Activated CD4-positive, alpha-beta T cell treated with anti-CD3 and anti-CD28 coated beads, Interleukin-2, amount 50 U/mL, for 24 hours (primary cell): ENCODE results near the gene HOXD10.

Experiments
- DNase-seq, 2 donors: peaks; one replicate each; pipeline ENCODE4 v3.0.0-alpha.2; 2020; ENCODE audit warnings: low read depth in 1 of 2, low spot score in 1 of 2

The HOXD10 gene

DNA sequence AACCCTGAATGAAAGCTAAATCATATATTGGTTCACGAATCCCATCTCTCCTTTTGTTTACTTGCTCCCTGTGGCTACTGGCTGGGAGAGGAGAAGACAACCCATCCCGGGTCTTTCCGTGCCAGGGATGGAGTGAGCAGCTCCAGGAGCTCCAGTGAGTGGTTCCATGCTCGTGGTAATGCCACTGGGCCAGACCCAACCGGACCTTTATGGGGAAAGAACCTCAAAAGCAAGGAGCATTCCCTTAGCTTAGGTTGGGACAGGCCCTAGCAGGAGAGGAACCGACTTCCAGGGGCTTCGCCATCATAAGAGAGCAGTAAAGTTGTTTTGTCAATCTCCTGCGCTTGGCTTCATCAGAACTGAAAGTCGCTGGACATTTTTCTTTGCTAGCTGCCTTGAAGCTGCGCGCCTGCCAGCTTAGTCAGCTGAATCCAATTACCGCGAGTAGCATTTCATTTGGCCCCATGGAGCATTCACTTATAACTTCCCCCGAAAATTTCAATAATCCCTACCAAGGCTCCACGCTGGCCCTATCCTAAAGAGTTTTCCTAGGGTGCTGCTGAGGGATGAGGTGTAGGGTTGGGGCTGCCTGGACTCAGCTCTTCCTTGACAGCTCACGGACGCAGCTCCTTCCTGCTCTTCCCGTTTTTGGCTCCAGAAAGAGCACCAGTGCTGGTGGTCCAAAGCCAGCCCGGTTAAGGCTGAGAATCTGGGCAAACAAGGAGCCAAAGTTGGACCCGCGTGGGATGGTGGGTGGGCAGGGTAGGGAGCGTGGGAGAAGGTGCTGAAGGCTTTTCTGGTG is 45.4 kb downstream of the HOXD10 start:
- DNase-seq: no peak

DNA sequence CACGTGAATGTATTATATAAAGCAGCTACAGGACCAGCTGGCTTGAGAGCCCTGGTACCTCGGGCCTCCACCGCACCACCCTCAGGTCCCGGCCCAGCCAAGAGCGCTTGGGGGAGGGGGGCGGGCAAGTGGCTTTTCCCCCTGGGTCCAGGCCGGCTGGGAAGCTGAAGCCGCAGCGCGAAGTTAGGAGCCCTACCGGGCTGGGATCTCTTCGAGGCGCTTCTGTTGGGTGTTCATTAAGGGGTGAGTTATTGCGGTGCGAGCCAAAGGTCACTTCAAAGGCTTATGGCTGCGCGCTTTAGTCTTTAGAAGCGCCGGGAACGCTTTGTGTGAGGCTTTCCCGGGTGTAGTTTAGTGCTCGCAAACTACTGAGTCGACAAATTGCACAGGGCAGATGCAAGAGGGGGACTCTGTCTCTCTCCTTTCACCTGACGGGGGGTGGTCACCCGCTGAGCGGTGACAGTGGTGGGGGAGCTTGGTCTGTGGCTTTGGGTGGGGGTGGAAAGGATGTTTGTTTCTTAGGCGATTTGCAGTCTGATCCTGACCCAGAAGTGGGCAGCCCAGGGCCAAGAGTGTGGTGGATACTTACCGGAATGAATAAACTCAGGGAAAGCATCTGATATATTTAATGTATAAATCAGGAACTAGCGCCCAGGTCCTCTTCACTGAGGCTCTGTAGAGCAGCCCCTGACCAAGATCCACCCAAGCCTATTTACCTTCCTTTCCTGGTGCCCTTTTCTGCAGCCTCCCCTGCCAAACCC is 46.5 kb downstream of the HOXD10 start:
- DNase-seq: no peak

DNA sequence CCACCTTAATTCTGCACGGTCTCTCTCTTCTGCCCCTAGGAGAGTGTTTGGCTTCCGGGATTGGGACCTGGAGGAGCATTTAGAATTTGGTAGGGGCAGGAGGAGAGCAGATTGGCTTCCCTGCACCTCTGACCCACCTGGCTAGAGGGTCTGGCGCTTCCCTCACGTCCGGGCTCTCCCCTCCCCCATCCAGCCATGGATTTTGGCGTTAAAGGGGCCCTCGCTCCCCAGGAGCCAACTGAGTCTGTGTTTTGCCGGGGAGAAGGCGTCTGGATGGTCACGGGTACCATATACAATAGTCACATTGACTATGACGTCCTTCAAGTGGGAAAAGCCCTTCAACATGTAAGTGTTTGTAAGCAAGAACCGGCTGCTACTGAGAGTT is 47.1 kb downstream of the HOXD10 start:
- no peak for DNase-seq

DNA sequence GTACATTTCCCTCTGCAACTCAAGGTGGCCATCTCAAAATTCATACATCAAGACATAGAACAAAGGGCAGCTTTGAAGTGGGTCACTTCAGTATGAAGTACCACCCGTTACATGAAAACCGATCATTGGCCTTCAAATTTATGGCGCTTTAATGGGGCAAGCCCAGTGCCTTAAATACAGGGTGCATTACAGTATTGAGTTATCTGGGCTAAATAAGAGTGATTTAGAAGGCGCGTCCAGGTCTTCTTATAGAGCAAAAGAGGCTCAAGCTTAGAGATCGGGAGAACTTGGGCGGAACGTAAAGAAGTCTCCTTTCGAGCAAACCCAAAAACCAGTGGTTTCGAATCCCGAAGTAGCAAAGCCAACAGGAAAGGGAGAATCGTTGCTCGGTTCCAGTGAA is 47.6 kb downstream of the HOXD10 start:
- no peak for DNase-seq

DNA sequence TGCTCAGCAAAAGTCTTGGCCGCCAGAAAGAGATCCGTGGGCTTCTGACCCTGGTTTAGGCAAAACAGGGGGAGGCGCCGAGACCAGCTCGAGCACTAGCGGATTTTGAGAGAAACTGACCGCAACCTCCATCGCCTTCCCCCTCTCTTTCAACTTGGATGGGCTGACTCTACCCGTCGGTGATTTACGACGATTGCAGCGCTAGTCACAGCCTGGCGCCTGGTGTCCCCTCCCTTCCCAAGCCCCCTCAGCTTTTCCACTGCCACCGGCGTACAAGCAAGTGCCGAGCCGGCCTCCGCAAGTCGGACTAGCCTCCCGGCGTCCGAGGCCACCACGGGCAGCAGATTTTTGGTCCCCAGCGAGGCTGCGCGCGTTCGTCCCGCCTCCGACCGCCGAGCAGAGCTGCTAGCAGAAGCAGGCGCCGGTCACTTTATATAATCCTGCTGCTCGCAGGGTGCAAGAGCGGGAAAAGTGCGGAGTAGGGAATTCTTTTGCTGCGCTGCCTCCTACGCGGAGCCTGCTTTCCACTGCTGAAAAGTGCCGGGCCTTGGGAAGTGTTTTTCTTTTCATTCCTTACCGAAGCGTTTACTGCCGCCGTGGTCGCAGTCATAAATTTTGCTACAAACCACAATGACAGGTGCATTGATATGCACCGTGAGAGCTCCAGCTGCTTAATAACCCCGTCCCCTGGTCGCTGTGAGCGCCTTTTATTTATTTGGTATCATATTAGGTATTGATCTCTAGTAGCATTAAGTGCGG is 48.2 kb downstream of the HOXD10 start:
- DNase-seq: no peak

DNA sequence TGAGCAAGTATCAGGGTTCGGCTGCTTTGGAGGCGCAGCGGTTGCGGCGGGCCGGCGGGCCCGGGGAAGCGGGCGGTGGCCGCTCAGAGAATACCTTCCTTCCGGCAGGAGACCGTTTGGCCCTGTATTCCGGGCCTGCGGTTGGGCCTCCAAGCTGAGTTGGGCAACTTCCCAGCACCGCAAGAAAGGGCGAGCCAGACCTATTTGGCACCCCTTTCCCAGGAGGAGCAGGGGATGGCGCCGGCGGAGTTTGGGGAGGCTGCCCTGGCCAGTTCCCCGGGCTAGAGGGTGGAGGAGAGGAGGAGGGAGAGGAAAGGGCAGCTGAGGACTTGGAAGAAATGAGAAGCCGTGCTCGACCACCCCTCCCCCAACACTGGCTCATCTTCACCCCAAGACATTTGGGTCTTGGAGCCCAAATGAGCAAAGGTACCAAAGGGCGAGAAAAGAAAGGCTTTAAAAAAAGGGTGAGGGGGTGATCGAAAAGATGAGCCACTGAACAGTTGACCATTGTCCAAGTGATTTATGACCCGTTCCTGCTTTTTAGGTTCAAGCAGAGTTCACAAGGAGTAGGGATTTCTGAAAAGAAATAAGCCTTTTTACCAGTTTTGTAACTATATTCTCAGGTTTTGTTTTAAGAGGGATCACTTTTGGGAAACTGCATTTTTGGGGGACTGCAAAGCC is 48.9 kb downstream of the HOXD10 start:
- DNase-seq: no peak

DNA sequence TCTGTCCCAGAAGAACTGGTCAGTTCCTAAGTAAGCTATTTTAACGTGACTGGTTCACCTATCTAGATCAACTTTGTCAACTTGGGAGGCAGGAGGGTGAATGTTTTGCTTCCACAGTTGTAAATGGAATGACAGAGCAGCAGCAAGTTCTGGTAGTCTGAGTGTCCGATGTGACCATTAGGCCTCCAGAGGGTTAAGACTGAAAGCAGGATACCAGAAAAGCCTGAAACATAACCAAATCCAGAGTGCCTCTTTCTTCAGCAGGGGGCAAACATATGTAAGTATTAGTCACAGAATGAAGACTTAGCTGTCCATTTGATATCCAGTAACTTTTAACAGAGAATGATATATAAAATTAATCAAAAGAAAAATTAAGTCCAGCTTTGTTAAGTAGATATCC is 49.7 kb downstream of the HOXD10 start:
- no peak for DNase-seq

DNA sequence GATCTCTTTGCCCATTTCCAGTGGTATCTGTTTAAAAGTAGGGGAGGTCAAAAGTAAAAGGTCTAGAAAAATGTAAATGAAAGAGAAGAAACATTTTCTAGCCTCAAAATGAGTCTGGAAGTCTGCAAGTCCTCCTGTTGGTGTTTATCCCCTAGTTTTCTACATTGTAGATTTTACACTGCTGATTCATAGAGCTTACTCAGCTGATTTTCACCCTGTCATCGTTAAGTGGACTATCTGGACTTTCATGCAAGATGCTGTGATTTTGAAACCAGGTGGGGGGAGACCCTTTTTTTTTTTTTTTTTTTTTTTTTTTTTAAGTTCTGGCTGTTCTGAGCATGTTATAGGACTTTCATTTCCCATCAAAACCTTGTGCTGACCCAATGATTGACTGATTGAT is 50.8 kb downstream of the HOXD10 start:
- DNase-seq: no peak

DNA sequence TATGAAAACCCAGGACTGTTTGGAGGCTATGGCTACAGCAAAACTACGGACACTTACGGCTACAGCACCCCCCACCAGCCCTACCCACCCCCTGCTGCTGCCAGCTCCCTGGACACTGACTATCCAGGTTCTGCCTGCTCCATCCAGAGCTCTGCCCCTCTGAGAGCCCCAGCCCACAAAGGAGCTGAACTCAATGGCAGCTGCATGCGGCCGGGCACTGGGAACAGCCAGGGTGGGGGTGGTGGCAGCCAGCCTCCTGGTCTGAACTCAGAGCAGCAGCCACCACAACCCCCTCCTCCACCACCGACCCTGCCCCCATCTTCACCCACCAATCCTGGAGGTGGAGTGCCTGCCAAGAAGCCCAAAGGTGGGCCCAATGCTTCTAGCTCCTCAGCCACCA is 52.6 kb downstream of the HOXD10 start:
- no peak for DNase-seq
